Measurements from ENCODE around the gene CBARP.

GRCh38 chr19:1254081-1254527 lies 16.3 kb upstream of the CBARP start:
- TF ChIP-seq CTCF (IDR thresholded peaks at IDR 0.05), result no peak
- TF ChIP-seq POLR2A (IDR thresholded peaks at IDR 0.05), result no peak
